GM18502 (cell line): ENCODE measurements around the gene CD22.
A peak's percentile ranks its signal among the peaks of the same experiment; 100 is the strongest.

Source experiments
- ATAC-seq: cut with Tn5 transposase; IDR thresholded peaks from one replicate; pipeline ENCODE4 v1.9.1; 2021; ENCODE audit warnings: mild to moderate bottlenecking; ENCODE audit not compliant: unreplicated experiment, poor library complexity

The CD22 gene

GRCh38 chr19:35310811-35311465 lies 18.0 kb upstream of the CD22 start:
- ATAC-seq: no peak

DNA sequence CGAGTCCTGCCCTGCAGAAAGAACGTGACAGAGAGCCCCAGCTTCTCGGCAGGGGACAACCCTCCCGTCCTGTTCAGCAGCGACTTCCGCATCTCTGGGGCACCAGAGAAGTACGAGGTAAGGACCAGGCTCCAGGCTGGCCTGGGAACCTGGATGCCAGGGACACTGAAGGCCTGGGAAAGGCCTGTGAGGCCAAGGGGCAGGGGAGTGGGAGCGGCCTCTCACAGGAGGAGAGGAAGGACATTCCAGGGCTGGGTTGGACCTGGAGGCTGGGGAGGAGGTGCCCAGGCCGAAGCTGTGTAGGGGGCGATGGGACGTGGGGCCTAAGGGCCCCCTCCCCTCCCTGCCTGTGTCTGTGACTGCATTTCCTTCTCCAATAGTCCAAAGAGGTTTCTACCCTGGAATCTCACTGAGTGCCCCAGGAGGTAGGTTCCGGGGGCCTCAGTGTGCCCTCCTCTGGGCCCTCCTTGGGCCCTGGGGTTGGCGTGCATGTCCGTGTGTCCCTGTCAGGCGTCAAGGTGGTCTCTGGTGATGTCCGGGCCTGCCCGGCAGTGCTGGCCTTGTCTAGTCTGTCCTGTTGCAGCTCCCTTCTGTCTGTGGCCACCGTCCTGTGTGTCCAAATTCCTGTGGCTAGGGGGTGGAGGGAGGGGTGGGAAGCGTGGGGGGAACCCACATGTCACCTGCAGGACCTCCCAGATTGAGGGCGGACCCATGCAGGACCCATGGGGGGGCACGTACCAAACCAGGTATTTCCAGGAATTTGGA lies 16.9 kb upstream of the CD22 start:
- ATAC-seq: no peak

DNA sequence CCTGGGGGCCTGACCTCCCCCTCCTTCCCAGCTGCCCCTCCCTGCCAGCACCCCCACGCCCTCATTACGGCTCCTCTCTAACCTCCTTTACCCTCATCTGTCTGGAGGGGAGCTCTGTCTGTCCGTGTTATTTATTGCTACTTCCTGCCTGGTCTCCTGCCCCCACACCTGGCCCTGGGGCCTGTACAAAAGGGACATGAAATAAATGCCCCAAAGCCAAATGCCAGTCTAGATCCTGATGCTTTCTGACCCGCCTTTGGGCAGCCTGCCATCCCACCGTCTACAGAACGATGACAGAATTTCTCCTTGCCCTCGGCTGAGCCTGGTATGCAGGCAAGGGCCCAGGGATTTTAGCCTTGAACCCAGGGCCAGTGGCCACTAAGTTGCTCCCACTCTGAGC lies 15.4 kb upstream of the CD22 start:
- no peak for ATAC-seq

GRCh38 chr19:35314031-35314430 lies 15.0 kb upstream of the CD22 start:
- no peak for ATAC-seq

GRCh38 chr19:35314858-35315470 lies 14.0 kb upstream of the CD22 start:
- ATAC-seq: no peak

DNA sequence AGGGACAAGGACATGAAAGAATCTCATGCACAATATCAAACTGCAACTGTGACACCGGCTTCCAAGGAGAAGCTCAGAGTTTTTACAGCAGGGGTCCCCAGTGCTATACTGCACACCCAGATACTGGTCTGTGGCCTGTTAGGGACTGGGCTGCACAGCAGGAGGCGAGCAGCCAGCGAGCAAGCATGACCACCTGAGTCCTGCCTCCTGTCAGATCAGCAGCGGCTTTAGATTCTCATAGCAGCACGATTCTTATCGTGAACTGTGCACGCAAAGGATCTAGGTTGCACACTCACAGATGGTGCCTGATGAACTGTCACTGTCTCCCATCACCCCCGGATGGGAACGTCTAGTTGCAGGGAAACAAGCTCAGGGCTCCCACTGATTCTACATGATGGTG lies 13.1 kb upstream of the CD22 start:
- ATAC-seq: no peak

DNA sequence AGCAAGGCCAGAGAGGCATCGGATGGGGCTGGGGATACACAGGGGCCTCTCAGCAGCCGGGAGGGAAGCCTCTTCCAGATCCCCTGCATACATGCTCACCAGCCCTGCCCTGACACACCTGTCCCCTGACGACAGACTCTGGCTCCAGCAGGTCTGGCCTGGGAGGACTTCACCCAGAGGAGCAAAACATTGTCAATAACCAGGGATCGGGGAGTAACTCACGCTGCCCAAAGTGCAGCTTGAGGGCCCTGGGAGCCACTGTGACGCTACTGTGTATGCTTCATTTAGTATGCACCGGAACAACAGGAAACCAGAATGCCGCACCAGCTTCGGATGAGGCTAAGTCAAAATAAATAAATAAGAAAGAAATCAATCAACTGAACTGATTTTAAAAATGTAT lies 12.4 kb upstream of the CD22 start:
- ATAC-seq: no peak

GRCh38 chr19:35317464-35318043 lies 11.4 kb upstream of the CD22 start:
- no peak for ATAC-seq

- no peak for ATAC-seq
Observed at GRCh38 chr19:35318679-35319448, 10.1 kb upstream of the CD22 start.

- ATAC-seq: no peak
Observed at GRCh38 chr19:35320065-35320713, 8.8 kb upstream of the CD22 start.

DNA sequence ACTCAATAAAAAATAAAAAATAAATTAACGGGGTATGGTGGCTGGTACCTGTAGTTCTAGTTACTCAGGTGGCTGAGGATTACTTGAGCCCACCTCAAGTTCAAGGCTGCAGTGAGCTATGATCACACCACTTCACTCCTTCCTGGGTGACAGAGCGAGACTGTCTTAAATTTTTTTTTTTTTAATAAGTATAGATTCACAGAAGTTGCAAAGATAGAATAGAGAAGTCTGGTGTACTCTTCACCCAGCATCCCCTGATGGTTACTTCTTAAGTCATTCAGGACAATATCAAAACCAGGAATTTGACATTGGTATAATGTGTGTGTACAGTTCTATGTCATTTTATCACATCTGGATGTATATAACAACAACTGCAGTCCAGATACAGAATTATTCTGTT lies 7.7 kb upstream of the CD22 start:
- no peak for ATAC-seq

DNA sequence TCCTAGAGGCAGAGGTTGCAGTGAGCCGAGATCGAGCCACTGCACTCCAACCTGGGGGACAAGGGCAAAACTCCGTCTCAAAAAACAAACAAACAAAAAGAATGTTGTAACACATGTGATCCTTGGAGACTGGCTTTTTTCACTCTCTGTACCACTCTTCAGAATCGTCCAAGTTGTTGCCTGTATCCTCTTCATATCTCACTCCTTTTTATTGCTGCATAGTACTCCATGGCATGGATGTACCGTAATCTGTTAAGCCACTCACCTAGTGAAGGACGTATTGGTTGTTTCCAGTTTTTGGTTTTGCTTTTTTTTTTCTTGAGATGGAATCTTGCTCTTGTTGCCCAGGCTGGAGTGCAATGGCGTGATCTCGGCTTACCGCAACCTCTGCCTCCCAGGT lies 7.0 kb upstream of the CD22 start:
- ATAC-seq: no peak

DNA sequence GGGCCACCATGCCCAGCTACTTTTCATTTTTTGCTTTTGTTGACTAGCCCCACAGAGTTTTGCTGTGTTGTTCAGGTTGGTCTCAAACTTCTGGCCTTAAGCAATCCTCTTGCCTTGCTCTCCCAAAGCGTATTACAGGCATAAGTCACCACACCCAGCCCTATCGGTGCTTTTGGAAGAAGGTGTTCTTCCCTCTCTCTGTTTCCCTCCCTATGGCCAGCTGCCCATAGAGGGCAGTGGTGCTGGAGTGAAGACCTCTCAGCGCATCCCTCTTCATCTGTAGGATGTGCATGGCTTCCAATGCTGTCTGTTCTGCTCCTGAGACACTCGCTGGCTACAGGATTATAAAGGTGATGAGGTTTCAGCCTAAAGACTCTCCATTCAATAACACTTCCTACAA lies 1.3 kb upstream of the CD22 start:
- no peak for ATAC-seq

- ATAC-seq: no peak
Observed at GRCh38 chr19:35329323-35329722, 336 bp downstream of the CD22 start.

DNA sequence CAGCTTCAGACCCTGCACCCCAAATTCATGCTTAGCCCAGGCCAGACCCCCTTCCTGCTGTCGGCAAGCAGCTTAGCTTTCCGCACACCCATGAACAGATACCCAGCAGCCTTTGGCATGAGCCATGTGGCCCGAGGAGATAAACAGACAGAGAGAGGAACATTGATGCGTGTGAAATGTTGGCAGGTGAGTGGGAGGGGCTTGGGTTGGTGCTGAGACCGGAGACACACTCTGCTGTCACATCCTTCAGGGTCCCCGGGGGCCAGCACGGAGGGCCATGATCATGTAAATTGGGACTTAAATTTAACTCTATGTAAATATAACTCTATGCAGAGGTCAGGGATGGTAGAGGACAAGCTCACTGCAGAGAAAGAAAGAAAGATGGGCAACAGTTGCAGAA lies 1.5 kb downstream of the CD22 start:
- peak; percentile 51 for ATAC-seq

GRCh38 chr19:35331551-35332214 lies 2.7 kb downstream of the CD22 start:
- ATAC-seq: no peak

DNA sequence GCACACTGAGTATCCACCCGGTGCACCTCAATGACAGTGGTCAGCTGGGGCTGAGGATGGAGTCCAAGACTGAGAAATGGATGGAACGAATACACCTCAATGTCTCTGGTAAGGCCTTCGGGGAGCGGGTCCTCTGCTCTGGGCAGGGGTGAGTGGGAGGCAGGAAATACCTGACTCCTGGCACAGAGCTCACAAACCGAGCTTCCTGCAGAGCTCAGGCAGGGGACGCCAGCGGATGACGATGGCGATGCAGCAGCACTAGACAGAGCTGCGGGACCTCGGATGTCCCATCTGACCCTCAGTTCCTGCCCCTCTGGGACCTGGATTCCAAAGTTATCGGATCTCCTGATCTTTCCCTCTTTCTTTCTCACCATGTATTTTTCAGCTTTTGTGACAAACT lies 3.8 kb downstream of the CD22 start:
- no peak for ATAC-seq

DNA sequence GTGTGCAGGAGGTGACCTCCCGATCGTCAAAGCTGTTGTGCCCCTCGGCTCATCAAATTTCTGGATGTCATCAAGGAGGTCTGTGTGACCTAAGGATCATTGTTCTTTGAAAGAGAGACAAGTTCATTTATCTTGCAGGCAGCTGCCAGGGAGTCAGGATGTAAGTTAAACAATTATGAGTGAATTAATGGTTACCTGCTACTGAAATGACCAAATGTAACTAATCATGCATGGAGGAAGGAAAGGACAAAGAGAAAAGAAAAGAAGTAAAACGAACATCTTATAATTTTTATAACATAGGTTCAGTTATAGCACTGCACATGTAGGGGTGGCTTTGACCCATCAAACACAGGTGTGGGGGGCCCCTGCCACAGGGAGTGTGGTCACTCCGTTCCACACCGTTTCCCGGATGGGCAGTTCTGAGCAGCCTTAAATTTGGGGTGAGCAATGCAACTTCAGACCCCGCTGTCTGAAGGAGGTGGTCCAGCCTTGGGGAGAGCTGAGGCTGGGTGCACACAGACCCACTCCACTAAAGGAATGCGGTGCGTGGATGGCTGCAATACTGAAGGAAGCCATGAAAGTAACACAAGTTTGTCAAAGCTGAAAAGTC lies 5.3 kb downstream of the CD22 start:
- ATAC-seq: no peak
